T-helper 1 cell treated with Interleukin-12 subunit alpha and Interleukin-12 subunit beta and Interleukin-4 antibody, amounts not matched to agents 30 μg/mL and 1 μg/mL, for 36 hours (primary cell): ENCODE results near the gene PLEKHG4.

ENCODE experiments used
- H3K27ac Mint-ChIP-seq: one replicate; pipeline ENCODE4 v1.8.0; 2021; ENCODE audit warnings: mild to moderate bottlenecking, mixed read lengths
- H3K27me3 Mint-ChIP-seq: one replicate; pipeline ENCODE4 v1.8.0; 2021; ENCODE audit warnings: low read depth, mixed read lengths
- H3K36me3 Mint-ChIP-seq: one replicate; pipeline ENCODE4 v1.8.0; 2021; ENCODE audit warnings: low read depth, mixed read lengths
- H3K4me1 Mint-ChIP-seq: one replicate; pipeline ENCODE4 v1.8.0; 2021; ENCODE audit warnings: low read depth, mixed read lengths
- H3K4me3 Mint-ChIP-seq: one replicate; pipeline ENCODE4 v1.8.0; 2021; ENCODE audit warnings: mild to moderate bottlenecking, moderate library complexity, mixed read lengths
- H3K9me3 Mint-ChIP-seq: one replicate; pipeline ENCODE4 v1.8.0; 2021; ENCODE audit warnings: mixed read lengths

PLEKHG4 gene, protein sequence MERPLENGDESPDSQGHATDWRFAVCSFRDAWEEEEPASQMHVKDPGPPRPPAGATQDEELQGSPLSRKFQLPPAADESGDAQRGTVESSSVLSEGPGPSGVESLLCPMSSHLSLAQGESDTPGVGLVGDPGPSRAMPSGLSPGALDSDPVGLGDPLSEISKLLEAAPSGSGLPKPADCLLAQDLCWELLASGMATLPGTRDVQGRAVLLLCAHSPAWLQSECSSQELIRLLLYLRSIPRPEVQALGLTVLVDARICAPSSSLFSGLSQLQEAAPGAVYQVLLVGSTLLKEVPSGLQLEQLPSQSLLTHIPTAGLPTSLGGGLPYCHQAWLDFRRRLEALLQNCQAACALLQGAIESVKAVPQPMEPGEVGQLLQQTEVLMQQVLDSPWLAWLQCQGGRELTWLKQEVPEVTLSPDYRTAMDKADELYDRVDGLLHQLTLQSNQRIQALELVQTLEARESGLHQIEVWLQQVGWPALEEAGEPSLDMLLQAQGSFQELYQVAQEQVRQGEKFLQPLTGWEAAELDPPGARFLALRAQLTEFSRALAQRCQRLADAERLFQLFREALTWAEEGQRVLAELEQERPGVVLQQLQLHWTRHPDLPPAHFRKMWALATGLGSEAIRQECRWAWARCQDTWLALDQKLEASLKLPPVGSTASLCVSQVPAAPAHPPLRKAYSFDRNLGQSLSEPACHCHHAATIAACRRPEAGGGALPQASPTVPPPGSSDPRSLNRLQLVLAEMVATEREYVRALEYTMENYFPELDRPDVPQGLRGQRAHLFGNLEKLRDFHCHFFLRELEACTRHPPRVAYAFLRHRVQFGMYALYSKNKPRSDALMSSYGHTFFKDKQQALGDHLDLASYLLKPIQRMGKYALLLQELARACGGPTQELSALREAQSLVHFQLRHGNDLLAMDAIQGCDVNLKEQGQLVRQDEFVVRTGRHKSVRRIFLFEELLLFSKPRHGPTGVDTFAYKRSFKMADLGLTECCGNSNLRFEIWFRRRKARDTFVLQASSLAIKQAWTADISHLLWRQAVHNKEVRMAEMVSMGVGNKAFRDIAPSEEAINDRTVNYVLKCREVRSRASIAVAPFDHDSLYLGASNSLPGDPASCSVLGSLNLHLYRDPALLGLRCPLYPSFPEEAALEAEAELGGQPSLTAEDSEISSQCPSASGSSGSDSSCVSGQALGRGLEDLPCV

DNA sequence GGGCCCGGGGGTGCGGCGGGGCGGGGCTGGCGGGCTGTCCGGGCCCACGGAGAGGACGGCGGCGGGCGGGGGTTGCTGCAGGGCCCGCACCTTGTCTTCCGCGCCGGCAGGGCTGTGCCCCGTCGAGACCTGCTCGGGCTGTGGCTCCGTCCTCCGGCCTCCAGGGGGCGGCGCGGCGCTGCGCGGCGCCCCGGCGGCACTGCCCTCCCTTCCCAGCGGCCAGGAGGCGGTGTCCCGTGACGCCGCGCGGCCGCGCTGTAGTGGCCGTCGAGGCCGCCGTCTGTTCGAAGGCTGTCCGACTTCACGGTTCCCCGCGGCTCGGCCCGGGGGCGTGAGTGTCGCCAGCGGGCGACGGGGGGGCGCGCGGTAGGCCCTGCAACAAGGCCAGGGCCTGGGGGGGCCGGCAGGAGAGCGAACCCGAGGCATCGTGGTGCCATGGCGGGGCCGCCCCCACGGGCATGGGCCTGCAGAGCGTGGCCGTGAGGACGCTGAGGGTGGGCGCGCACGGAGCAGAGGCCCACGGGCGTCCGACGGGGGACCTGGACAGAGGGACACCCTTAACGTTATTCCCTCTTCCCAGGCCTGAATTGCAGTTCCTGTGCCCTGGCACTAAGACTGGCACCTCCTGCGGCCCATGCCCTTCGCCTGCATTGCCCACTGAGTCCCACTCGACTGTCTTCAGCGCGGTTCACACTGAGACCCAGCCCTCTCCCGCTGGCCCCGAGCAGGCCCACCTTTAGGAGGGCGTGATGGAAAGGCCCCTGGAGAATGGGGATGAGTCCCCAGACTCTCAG lies at the start of gene PLEKHG4:
Gene PLEKHG4 (plus strand): TSS at position 237 of the 794 bp plus-strand sequence. CDS start 513 bp downstream, at position 750.
- H3K9me3 Mint-ChIP-seq = no peaks in the 10 kb centered on the region
- peaks cover 12% of the 10 kb centered on the region for H3K36me3 Mint-ChIP-seq
- H3K4me1 Mint-ChIP-seq = peaks cover 8% of the 10 kb centered on the region
- peak within 1 kb of the TSS; percentile 67 for H3K27ac Mint-ChIP-seq
- H3K27me3 Mint-ChIP-seq = no peaks in the 10 kb centered on the region
- peak within 1 kb of the TSS; percentile 84 for H3K4me3 Mint-ChIP-seq

DNA sequence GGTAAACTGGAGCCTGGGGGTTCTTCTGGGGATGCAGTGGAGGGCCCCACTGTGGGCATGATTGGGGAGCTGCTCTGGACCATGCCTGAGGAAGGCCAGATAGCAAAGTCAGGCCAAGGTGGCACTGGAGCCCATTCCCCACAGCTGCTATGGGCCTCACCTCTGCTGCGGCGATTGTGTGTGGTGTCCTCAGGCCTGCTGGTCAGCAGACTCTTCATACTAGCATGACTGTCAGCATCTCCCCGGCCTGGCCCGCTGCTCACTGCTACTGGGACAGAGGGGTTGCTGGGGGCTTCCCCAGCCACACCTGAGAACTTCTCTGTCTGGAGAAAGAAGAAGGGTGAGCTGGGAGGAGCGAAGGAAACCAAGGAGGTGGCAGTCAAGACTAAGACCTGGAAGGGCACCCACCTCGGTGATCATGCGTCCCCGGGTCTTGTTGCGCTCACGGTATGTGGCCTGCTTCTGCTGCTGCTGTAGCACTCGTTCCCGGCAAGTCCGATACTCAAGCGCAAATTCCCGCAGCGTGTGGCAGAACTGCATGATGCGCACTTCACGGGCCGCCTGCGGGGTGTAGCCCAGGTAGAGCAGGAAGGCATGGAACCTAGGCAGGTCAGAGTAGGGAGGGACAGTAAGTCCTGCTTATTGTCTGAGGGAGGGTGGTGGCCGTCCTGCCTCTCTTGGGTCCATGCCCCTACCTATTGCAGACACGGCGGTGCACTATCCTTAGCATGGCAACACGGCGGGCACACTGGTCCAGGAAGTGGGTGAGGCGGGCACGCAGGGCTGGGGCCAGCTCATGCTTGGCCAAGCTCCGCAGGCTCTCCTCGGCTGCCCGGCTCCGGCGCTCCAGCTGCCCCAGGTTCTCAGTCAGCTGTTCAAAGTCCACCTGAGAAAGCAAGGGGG lies 49.2 kb upstream of the PLEKHG4 start:
- peaks cover 23% of the 10 kb centered on the region for H3K4me1 Mint-ChIP-seq
- H3K36me3 Mint-ChIP-seq = peaks cover 31% of the 10 kb centered on the region
- H3K27me3 Mint-ChIP-seq = no peaks in the 10 kb centered on the region
- no peak overlapping the region for H3K4me3 Mint-ChIP-seq
- H3K27ac Mint-ChIP-seq = no peak overlapping the region
- H3K9me3 Mint-ChIP-seq = no peaks in the 10 kb centered on the region

DNA sequence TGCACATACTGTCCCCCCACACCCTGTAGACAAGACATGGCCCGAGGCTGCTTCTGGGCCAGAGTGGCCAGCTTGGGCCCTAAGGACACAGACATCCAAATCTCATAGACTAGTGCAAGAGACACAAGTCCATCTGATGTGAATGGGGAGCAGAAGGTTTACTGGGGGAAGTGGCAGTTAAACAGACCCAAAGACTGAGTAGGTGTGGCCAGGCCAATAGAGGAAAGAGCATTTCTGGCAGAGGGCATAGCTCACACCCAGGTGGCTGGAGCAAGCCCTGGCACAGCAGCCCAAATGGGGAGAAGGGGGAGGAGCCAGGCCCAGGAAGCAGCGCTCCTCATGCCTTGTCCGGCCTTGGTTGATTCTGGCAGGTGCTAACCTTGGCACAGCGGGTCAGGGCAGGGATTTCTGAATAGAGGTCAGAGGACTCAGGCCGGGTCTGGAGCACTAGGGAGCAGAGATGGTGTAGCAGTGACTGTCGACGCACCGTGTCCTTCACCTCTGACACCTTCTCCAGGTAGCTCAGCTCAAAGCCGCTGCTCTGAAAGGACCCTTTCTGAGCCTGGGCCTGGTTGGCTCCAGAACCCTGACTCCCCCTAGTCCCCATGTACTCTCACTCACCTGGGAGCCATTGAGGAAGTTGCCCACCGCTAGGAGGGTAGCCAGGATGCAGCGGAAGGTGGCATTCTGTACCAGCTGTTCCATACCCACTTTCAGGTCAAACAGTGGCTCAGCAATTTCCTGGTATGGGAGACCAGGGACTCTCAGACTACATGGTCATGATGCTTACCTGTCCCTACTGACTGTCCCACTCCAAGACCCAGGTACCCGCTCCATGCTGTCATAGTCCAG lies 48.3 kb upstream of the PLEKHG4 start:
- H3K27ac Mint-ChIP-seq = no peak overlapping the region
- peaks cover 31% of the 10 kb centered on the region for H3K36me3 Mint-ChIP-seq
- no peak overlapping the region for H3K4me3 Mint-ChIP-seq
- H3K27me3 Mint-ChIP-seq = no peaks in the 10 kb centered on the region
- H3K9me3 Mint-ChIP-seq = no peaks in the 10 kb centered on the region
- H3K4me1 Mint-ChIP-seq = peaks cover 15% of the 10 kb centered on the region

GRCh38 chr16:67233596-67233995 lies 45.7 kb upstream of the PLEKHG4 start:
- Mint-ChIP-seq H3K9me3 (no peaks in the 10 kb centered on the region), H3K4me3 (no peak overlapping the region), H3K27ac (no peak overlapping the region), H3K4me1 (peaks cover 14% of the 10 kb centered on the region), H3K36me3 (peaks cover 39% of the 10 kb centered on the region), H3K27me3 (no peaks in the 10 kb centered on the region)

GRCh38 chr16:67234180-67234597 lies 45.1 kb upstream of the PLEKHG4 start:
- Mint-ChIP-seq H3K9me3 (no peaks in the 10 kb centered on the region), H3K4me1 (peaks cover 14% of the 10 kb centered on the region), H3K27me3 (no peaks in the 10 kb centered on the region), H3K4me3 (no peak overlapping the region), H3K36me3 (peaks cover 40% of the 10 kb centered on the region), H3K27ac (no peak overlapping the region)

GRCh38 chr16:67235816-67236562 lies 43.3 kb upstream of the PLEKHG4 start:
- peak overlapping the region; percentile 58 for H3K4me3 Mint-ChIP-seq
- H3K27me3 Mint-ChIP-seq = no peaks in the 10 kb centered on the region
- peaks cover 30% of the 10 kb centered on the region for H3K36me3 Mint-ChIP-seq
- peaks cover 18% of the 10 kb centered on the region for H3K4me1 Mint-ChIP-seq
- H3K27ac Mint-ChIP-seq = peak overlapping the region; percentile 83
- no peaks in the 10 kb centered on the region for H3K9me3 Mint-ChIP-seq

DNA sequence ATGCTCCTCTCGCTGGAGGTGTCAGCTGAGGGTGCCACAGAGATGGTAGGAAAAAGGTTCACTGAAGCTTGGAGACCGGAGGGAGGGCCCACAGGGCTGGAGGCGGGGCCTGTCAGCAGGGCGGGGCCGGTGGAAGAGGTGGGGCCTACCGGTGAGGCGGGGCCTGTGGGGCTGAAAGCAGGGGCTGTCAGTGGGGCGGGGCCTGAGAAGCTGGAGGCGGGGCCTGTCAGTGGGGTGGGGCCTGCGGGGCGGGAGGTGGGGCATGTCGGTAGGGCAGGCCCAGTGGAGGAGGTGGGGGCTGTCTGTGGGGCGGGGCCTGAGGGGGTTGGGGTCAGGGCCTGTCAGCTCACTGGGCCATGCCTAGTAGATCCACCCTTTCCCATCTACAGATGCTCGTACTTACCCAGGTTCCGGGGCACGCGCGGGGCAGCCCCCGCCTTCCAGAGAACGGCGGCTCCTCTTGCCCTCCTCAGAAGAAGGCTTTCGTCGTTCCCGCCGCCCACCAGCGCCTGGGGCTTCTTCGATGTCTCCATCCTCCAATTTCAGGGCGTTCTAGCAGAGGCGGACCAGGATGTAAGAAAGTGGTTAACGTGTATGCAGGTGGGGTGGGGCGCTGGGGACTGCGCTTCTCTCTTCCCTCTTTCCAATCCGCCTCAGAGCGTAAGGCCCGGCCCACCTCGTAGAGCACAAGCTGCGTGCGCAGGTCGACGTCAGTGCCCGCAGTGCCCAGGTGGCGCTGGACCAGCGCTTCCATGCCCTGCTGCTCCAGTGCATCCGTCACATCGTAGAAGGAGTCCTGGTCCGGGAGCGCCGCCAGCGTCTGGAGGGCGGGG lies 42.6 kb upstream of the PLEKHG4 start:
- Mint-ChIP-seq H3K4me1 (peaks cover 23% of the 10 kb centered on the region), H3K4me3 (peak overlapping the region; percentile 58), H3K27me3 (no peaks in the 10 kb centered on the region), H3K27ac (peak overlapping the region; percentile 83), H3K9me3 (no peaks in the 10 kb centered on the region), H3K36me3 (peaks cover 28% of the 10 kb centered on the region)

DNA sequence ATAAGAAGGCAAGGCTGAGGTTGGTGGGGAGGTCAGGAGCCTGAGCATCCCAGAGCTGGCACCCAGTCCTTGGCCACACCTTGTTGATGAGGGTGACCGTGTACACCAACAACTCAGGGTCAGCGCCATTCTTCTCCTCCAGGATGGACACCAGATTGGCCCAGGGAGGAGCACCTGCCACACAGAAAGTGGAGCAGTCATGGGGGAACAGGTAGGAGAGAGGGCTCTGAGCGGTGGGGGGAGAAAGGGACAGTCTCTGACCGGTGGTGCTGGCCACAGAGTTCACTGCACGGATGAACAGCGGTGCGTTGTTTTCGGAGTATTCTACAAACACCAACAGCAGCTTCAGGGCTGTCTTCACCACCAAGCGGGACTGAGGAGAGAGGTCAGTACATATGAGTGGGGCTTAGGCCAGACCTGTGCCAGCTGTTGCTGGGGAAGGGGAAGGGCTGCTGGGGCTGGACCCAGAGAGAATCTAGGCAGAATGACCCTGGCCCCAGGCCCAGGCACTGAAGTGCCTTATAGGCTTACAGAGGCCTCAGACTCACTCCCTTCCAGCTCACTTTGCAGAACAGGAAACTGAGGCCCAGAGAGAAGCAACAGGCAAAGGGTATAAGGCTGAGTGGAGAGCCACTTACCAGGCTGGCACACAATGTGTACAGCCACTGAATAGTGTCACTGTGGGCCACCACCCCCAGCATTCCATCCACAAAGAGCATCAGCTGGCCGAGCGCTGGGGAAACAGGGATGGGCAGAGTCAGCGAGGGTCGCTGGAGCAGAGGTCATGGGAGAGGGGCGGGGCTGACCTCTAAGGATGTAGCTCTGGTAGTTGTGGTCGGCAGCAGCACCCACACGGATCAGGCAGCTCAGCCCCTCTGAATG lies 41.7 kb upstream of the PLEKHG4 start:
- Mint-ChIP-seq H3K4me1 (peaks cover 26% of the 10 kb centered on the region), H3K27ac (no peak overlapping the region), H3K27me3 (no peaks in the 10 kb centered on the region)

DNA sequence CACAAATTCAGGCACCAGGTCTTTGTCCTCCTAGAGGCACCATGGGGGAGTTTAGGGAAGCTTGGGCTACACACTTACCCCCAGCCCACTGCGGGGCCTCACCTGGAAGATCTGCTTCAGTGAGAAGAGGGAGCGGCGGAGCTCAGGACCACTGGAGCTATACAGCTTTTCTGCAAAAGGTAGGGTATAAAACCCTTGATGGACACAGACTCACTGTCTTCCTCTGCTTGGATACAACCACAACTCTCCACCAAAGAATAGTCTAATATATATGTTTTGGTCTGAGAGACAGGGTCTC lies 41.1 kb upstream of the PLEKHG4 start:
- Mint-ChIP-seq H3K27ac (no peak overlapping the region), H3K27me3 (no peaks in the 10 kb centered on the region), H3K4me1 (peaks cover 26% of the 10 kb centered on the region), H3K9me3 (no peaks in the 10 kb centered on the region), H3K4me3 (no peak overlapping the region), H3K36me3 (peaks cover 26% of the 10 kb centered on the region)

More for the DNA sequence above, 41.7 kb upstream of the PLEKHG4 start:
- no peak overlapping the region for H3K4me3 Mint-ChIP-seq
- no peaks in the 10 kb centered on the region for H3K9me3 Mint-ChIP-seq
- H3K36me3 Mint-ChIP-seq = peaks cover 28% of the 10 kb centered on the region

GRCh38 chr16:67238806-67239470 lies 40.4 kb upstream of the PLEKHG4 start:
- no peaks in the 10 kb centered on the region for H3K27me3 Mint-ChIP-seq
- H3K27ac Mint-ChIP-seq = no peak overlapping the region
- peaks cover 23% of the 10 kb centered on the region for H3K36me3 Mint-ChIP-seq
- no peak overlapping the region for H3K4me3 Mint-ChIP-seq
- peaks cover 33% of the 10 kb centered on the region for H3K4me1 Mint-ChIP-seq
- H3K9me3 Mint-ChIP-seq = no peaks in the 10 kb centered on the region
